ENCODE results near the gene MMP24OS. TPM values are rescaled to one million over a fixed set of nuclear protein-coding genes. Genes with fewer than 3 reads are reported as not detected.
"Not testable (repeated sequence)": the region's sequence is repeated elsewhere in the genome, so short reads cannot be mapped to it uniquely, and the experiment has no call there.

MMP24OS gene
- total RNA-seq, 1 donor from 2014 or later, result 5.8 TPM

GRCh38 chr20:35276408-35276807 lies 1.5 kb downstream of the MMP24OS start:
- no peak for DNase-seq (ENCODE audit: low read depth in 2 of 2)

- DNase-seq (ENCODE audit: low read depth in 2 of 2), result no peak
Measured at GRCh38 chr20:35275741-35276251, 2.1 kb downstream of the MMP24OS start.

- no peak for DNase-seq (ENCODE audit: low read depth in 2 of 2)
Measured at GRCh38 chr20:35274172-35275092, 3.5 kb downstream of the MMP24OS start.

- DNase-seq (ENCODE audit: low read depth in 2 of 2), result no peak
Measured at GRCh38 chr20:35273449-35274171, 4.3 kb downstream of the MMP24OS start.

GRCh38 chr20:35271904-35272303 lies 6.0 kb downstream of the MMP24OS start:
- no peak for DNase-seq (ENCODE audit: low read depth in 2 of 2)

GRCh38 chr20:35271073-35271882 lies 6.6 kb downstream of the MMP24OS start:
- DNase-seq (ENCODE audit: low read depth in 2 of 2), result no peak

- no peak for DNase-seq (ENCODE audit: low read depth in 2 of 2)
Measured at GRCh38 chr20:35270021-35270902, 7.7 kb downstream of the MMP24OS start.

- DNase-seq (ENCODE audit: low read depth in 2 of 2), result peak; percentile 63 to 79
Measured at GRCh38 chr20:35269055-35269781, 8.7 kb downstream of the MMP24OS start.

- no peak for DNase-seq (ENCODE audit: low read depth in 2 of 2)
Measured at GRCh38 chr20:35267092-35267491, 10.8 kb downstream of the MMP24OS start.

GRCh38 chr20:35264755-35265154 lies 13.2 kb downstream of the MMP24OS start:
- peak; percentile 37 to 41 for DNase-seq (ENCODE audit: low read depth in 2 of 2)

- DNase-seq (ENCODE audit: low read depth in 2 of 2), result peak in 1 of 2 donors; percentile 17
Measured at GRCh38 chr20:35263532-35264341, 14.2 kb downstream of the MMP24OS start.

GRCh38 chr20:35262731-35263531 lies 15.0 kb downstream of the MMP24OS start:
- peak; percentile 49 to 56 for DNase-seq (ENCODE audit: low read depth in 2 of 2)

GRCh38 chr20:35262321-35262720 lies 15.6 kb downstream of the MMP24OS start:
- not testable (repeated sequence) for DNase-seq (ENCODE audit: low read depth in 2 of 2)

GRCh38 chr20:35260426-35260825 lies 17.5 kb downstream of the MMP24OS start:
- no peak for DNase-seq (ENCODE audit: low read depth in 2 of 2)

GRCh38 chr20:35257175-35257909 lies 20.6 kb downstream of the MMP24OS start:
- peak; percentile 9 to 19 for DNase-seq (ENCODE audit: low read depth in 2 of 2)

GRCh38 chr20:35254448-35254999 lies 23.4 kb downstream of the MMP24OS start:
- DNase-seq (ENCODE audit: low read depth in 2 of 2), result no peak

GRCh38 chr20:35253010-35253409 lies 24.9 kb downstream of the MMP24OS start:
- no peak for DNase-seq (ENCODE audit: low read depth in 2 of 2)

Data from lung microvascular endothelial cell (primary cell).